Ascending aorta (tissue), 2 donors: ENCODE data around the gene CACNA1D. TPM values are rescaled to one million over a fixed set of nuclear protein-coding genes. Genes with fewer than 3 reads are reported as not detected.
"Not testable (repeated sequence)": the region's sequence is repeated elsewhere in the genome, so short reads cannot be mapped to it uniquely, and the experiment has no call there.

Source experiments
- DNase-seq, 2 donors: peaks; one replicate each; pipeline ENCODE4 v3.0.0-alpha.2; 2019; ENCODE audit warnings: low spot score in 2 of 2
- H3K27ac ChIP-seq, 2 donors: fragments of 200-600 bp; sonication (generic); one replicate each; pipeline ENCODE4 v1.5.1; 2016 to 2017; ENCODE audit warnings: mild to moderate bottlenecking in 1 of 2
- H3K27me3 ChIP-seq: fragments of 200-600 bp; sonication (generic); one replicate; pipeline ENCODE4 v1.5.1; 2017
- H3K36me3 ChIP-seq, 2 donors: fragments of 200-600 bp; sonication (generic); one replicate each; pipeline ENCODE4 v1.5.1; 2016
- H3K4me1 ChIP-seq, 2 donors: fragments of 200-600 bp; sonication (generic); one replicate each; pipeline ENCODE4 v1.5.1; 2016 to 2017; ENCODE audit warnings: mild to moderate bottlenecking in 1 of 2
- H3K4me3 ChIP-seq, 2 donors: fragments of 200-600 bp; sonication (generic); one replicate each; pipeline ENCODE4 v1.5.1; 2016 to 2017; ENCODE audit warnings: mild to moderate bottlenecking in 1 of 2
- H3K9me3 ChIP-seq, 2 donors: fragments of 200-600 bp; sonication (generic); one replicate each; pipeline ENCODE4 v1.5.1; 2016
- intact Hi-C: fragments of 100-400 bp; cut with DNase I; formaldehyde crosslinking; loops from one replicate; pipeline ENCODE4 v1.15.1; 2023
- total RNA-seq: library from RNA; depleted of rRNA; stranded (reverse); fragments of >200 nt; gene quantifications from one replicate; pipeline ENCODE4 v1.1.0, GENCODE V29; 2016
- TF ChIP-seq, protein P1 (sequence below), 3 experiments: fragments of 200-600 bp in 2 of 3; fragments of 450-650 bp in 1 of 3; sonication (generic) in 2 of 3; IDR thresholded peaks; one replicate each; pipeline ENCODE4 v1.5.1; 2016 to 2019; ENCODE audit warnings: antibody characterized with exemption in 3 of 3, mild to moderate bottlenecking in 1 of 3, moderate library complexity in 1 of 3

Gene CACNA1D
- total RNA-seq, 1 donor from 2014 or later, result 0.43 TPM

DNA sequence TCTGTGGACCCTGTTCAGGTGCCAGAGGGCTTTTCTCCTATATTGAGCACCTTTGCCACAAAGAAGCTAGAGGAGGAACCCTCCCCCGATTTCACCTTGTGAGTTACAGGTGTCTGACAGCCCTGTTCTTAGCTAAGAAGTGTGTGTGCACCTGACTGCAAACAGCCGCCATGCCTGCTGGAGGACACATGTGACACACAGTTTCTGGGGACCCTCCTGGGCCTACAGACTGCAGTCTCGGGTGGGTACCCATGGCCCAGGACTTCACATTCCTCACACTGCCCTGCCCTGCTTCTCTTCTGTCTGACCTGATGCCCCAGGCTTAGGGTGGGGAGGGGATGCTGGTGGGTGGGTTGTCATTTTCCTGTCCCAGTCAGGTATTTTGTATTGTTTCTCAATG lies 140.6 kb downstream of the CACNA1D start:
- Histone ChIP-seq H3K4me3 (no peak overlapping the region), H3K27ac (no peak overlapping the region), H3K36me3 (no peaks in the 10 kb centered on the region), H3K9me3 (no peaks in the 10 kb centered on the region), H3K4me1 (no peaks in the 10 kb centered on the region), H3K27me3 (no peaks in the 10 kb centered on the region)
- TF ChIP-seq, protein P1, sequence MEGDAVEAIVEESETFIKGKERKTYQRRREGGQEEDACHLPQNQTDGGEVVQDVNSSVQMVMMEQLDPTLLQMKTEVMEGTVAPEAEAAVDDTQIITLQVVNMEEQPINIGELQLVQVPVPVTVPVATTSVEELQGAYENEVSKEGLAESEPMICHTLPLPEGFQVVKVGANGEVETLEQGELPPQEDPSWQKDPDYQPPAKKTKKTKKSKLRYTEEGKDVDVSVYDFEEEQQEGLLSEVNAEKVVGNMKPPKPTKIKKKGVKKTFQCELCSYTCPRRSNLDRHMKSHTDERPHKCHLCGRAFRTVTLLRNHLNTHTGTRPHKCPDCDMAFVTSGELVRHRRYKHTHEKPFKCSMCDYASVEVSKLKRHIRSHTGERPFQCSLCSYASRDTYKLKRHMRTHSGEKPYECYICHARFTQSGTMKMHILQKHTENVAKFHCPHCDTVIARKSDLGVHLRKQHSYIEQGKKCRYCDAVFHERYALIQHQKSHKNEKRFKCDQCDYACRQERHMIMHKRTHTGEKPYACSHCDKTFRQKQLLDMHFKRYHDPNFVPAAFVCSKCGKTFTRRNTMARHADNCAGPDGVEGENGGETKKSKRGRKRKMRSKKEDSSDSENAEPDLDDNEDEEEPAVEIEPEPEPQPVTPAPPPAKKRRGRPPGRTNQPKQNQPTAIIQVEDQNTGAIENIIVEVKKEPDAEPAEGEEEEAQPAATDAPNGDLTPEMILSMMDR (IDR thresholded peaks at IDR 0.05), result no peak
- intact Hi-C loops, result no loop called here
- no peak for DNase-seq

DNA sequence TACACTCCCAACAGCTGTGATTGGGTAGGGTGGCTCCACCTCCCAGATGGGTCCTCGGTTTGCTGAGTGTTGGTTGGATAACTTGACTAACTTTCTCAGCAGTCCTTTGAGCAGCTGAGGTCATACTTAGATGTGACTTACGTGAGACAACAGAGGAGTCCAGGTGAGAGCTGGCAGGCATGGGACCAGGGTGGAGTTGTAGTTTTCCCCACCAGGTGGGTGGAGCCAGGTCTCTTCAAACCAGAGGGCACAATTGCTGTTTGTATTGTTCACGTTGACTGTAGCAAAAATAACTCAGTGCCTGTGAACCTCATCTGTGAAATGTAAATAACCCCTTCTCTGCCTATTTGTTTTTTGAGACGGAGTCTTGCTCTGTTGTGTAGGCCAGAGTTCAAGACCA lies 144.4 kb downstream of the CACNA1D start:
- H3K9me3 ChIP-seq, H3K27ac ChIP-seq, H3K27me3 ChIP-seq, H3K4me3 ChIP-seq, intact Hi-C loops, H3K4me1 ChIP-seq, H3K36me3 ChIP-seq, DNase-seq: not testable (repeated sequence)

DNA sequence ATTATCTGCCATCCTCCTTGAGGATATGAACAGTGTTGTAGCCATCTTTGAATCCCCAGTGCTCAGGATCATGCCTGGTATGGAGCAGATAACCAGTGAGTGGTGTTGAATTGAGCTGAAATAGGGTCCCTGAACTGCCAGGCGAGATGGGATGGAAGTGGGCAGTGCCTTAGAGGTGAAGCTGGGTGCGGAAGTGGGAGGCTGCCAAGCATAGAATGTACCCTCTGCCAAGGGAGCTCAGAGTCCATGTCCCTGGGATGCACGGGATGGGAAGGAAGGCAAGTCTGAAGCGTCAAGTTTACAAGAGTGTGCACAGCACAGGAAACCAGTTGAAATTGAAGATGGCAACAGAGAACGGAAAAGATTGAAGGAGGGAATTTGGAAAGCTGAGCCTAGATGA lies 147.0 kb downstream of the CACNA1D start:
- DNase-seq, result no peak
- H3K9me3 ChIP-seq, result no peaks in the 10 kb centered on the region
- H3K4me3 ChIP-seq, result no peak overlapping the region
- intact Hi-C loops, result no loop called here
- no peaks in the 10 kb centered on the region for H3K36me3 ChIP-seq
- TF ChIP-seq, protein P1 (IDR thresholded peaks at IDR 0.05), result no peak
- H3K27ac ChIP-seq, result no peak overlapping the region
- no peaks in the 10 kb centered on the region for H3K27me3 ChIP-seq
- no peaks in the 10 kb centered on the region for H3K4me1 ChIP-seq

DNA sequence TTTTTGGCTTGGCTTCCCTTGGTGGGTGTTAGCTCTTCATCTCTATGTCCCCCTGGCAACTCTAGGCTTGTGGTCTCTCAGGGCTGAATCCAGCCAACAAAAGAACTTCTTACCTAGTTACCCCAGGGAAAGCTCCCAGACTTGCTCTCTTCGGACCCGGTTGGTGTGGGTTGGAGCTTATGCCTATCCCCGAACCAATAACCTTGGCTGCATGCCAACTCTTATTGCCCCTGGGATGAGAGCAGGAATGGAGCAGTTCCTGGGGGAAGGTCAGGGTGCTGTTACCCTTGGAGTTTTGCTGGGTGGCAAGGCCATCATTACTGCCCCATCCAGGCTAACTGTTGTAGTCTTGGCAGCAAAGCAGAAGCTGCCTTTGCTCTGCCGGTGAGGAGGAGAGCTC lies 147.8 kb downstream of the CACNA1D start:
- no peaks in the 10 kb centered on the region for H3K9me3 ChIP-seq
- no peak for DNase-seq
- no peaks in the 10 kb centered on the region for H3K27me3 ChIP-seq
- H3K4me3 ChIP-seq, result no peak overlapping the region
- intact Hi-C loops, result no loop called here
- no peaks in the 10 kb centered on the region for H3K4me1 ChIP-seq
- TF ChIP-seq, protein P1 (IDR thresholded peaks at IDR 0.05), result no peak
- no peak overlapping the region for H3K27ac ChIP-seq
- H3K36me3 ChIP-seq, result no peaks in the 10 kb centered on the region

DNA sequence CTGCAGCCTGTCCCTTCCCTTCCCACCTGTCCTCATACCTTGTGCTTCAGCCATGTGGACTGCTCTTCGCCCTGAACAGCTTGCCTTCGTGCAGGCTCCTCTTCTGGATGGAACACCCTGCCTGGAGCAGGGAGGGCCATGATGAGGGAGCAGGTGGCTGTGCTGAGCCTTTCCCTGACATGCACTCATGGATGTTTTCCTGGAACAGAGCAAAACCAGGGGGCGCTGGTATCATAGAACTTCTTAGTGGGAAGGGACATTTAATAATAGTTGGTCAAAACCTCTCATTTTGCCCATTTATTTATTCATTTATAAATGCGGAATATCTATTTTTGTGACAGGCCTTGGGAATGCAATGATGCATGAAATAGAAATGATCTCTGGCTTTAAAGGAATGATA lies 149.3 kb downstream of the CACNA1D start:
- no peak for DNase-seq
- intact Hi-C loops, result no loop called here

DNA sequence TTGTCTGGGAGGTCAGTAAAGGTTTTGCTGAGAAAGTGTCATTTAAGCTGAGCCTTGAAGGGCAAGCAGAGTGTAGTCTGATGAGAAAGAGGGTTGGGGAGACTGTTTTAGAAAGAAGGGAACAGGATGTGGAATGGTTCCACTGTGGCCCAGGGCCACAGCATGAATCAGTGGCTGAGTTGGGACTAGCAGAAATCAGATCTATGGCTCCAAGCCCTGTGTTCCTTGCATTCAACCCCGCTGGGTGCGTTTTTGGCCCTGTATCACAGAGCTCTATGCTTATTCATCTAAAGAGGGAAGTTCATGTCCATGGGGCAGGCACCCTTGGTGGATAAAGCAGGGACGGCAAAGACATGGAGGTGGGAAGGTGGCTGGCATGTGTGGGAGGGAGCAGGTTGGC lies 151.3 kb downstream of the CACNA1D start:
- intact Hi-C loops, result no loop called here
- no peaks in the 10 kb centered on the region for H3K4me1 ChIP-seq
- H3K27ac ChIP-seq, result no peak overlapping the region
- H3K9me3 ChIP-seq, result no peaks in the 10 kb centered on the region
- H3K27me3 ChIP-seq, result no peaks in the 10 kb centered on the region
- no peaks in the 10 kb centered on the region for H3K36me3 ChIP-seq
- TF ChIP-seq, protein P1 (IDR thresholded peaks at IDR 0.05), result no peak
- DNase-seq, result no peak
- no peak overlapping the region for H3K4me3 ChIP-seq

More for the DNA sequence above, 149.3 kb downstream of the CACNA1D start:
- H3K4me1 ChIP-seq, result no peaks in the 10 kb centered on the region
- TF ChIP-seq, protein P1 (IDR thresholded peaks at IDR 0.05), result no peak
- no peak overlapping the region for H3K27ac ChIP-seq
- no peaks in the 10 kb centered on the region for H3K36me3 ChIP-seq
- no peaks in the 10 kb centered on the region for H3K9me3 ChIP-seq
- no peaks in the 10 kb centered on the region for H3K27me3 ChIP-seq
- H3K4me3 ChIP-seq, result no peak overlapping the region
